Heart left ventricle (tissue), 16 donors: Measurements from ENCODE around the gene RAB24. TPM values are rescaled to one million over a fixed set of nuclear protein-coding genes. Genes with fewer than 3 reads are reported as not detected.
"Not testable (repeated sequence)": the region's sequence is repeated elsewhere in the genome, so short reads cannot be mapped to it uniquely, and the experiment has no call there.

Source experiments
- ATAC-seq, 4 donors: fragments of 200-7000 bp; cut with Tn5 transposase; one replicate each; pipeline ENCODE4 v1.9.1; 2020 to 2022; ENCODE audit warnings: moderate library complexity in 4 of 4, mild to moderate bottlenecking in 3 of 4, moderate number of reproducible peaks in 1 of 4
- DNase-seq, 5 donors: peaks; one replicate each; pipeline ENCODE4 v3.0.0-alpha.2; 2020
- H3K27ac ChIP-seq, 12 donors: fragments of 200-600 bp; sonication (generic) in 4 of 12; one replicate each; pipeline versions ENCODE4 v1.5.0 to v1.8.0; 2016 to 2022; ENCODE audit warnings: mild to moderate bottlenecking in 2 of 12
- H3K27me3 ChIP-seq, 9 donors: fragments of 200-600 bp; sonication (generic) in 2 of 9; one replicate each; pipeline versions ENCODE4 v1.5.1 to v1.8.0; 2016 to 2022; ENCODE audit warnings: mild to moderate bottlenecking in 3 of 9
- H3K36me3 ChIP-seq, 9 donors: fragments of 200-600 bp; sonication (generic) in 2 of 9; one replicate each; pipeline versions ENCODE4 v1.5.0 to v1.8.0; 2018 to 2022; ENCODE audit warnings: mild to moderate bottlenecking in 2 of 9
- H3K4me1 ChIP-seq, 12 donors: fragments of 200-600 bp; sonication (generic) in 4 of 12; one replicate each; pipeline versions ENCODE4 v1.5.0 to v1.8.0; 2016 to 2022; ENCODE audit warnings: mild to moderate bottlenecking in 3 of 12
- H3K4me3 ChIP-seq, 12 donors: fragments of 200-600 bp; sonication (generic) in 4 of 12; one replicate each; pipeline versions ENCODE4 v1.5.0 to v1.8.0; 2017 to 2022; ENCODE audit warnings: mild to moderate bottlenecking in 9 of 12, moderate library complexity in 4 of 12
- H3K9me3 ChIP-seq, 12 donors: fragments of 200-600 bp; sonication (generic) in 4 of 12; one replicate each; pipeline versions ENCODE4 v1.5.0 to v1.8.0; 2016 to 2022; ENCODE audit warnings: mild to moderate bottlenecking in 1 of 12
- POLR2A ChIP-seq, 2 donors: fragments of 450-650 bp; IDR thresholded peaks; one replicate each; pipeline ENCODE4 v1.6.1; 2017; ENCODE audit warnings: antibody characterized with exemption in 2 of 2, mild to moderate bottlenecking in 2 of 2, moderate library complexity in 2 of 2
- WGBS, 4 donors: extraction: QIAGEN DNeasy Blood & Tissue Kit in 2 of 4; methylation state at CpG; one replicate each; pipeline versions ENCODE4 v1.1.5 to v1.1.7; 2013 to 2018; 5-methylcytosine and 5-hydroxymethylcytosine counted together
- intact Hi-C, 10 donors: fragments of 100-400 bp; cut with DNase I; formaldehyde crosslinking; loops; one replicate each; pipeline versions ENCODE4 v1.11.1 to v1.14.2; 2022
- polyA plus RNA-seq, 2 donors: library from polyadenylated mRNA; stranded (reverse); fragments of 200-250 nt; gene quantifications; one replicate each; pipeline ENCODE4 v1.2.3, GENCODE V29; 2013
- total RNA-seq, 9 donors: library from RNA; depleted of rRNA in 2 of 9; stranded (reverse); fragments of >200 nt in 2 of 9; fragmentation: NEBNext Ultra II Directional in 3 of 9; extraction: Animal tissue kit (Norgen Biotek cat#: 25700) in 3 of 9; gene quantifications; one replicate each; pipeline versions ENCODE4 v1.1.0 to v1.2.4, GENCODE V29; 2016 to 2023
- TF ChIP-seq, protein P1 (sequence below), 12 donors: fragments of 200-600 bp; sonication (generic) in 4 of 12; IDR thresholded peaks; one replicate each; pipeline versions ENCODE4 v1.5.0 to v1.8.0; 2018 to 2022; ENCODE audit warnings: antibody characterized with exemption in 12 of 12, mild to moderate bottlenecking in 5 of 12
- donor health status: ischemic (EF 13 %, LVEDD 7.1; RV severe dilation, severe dysfunction).
- donor health status: healthy with polysubstance abuse.
- donor health status: DM: no; HTN: yes; CAD: no.
- donor health status: DM: no; HTN: no; CAD: no.
- donor health status: ischemic (EF 25% LVEDD 6.9; RV normal size, moderate dysfunction).
- donor health status: ischemic (EF 25% LVEDD 5.7; RV mildly dilated, moderate dysfunction).
- donor health status: healthy.
- donor health status: DM: yes; HTN: yes; CAD: no.
- donor health status: ischemic (EF 35%, LVEDD 5.7; RV mildly dilated, moderate dysfunction).
- donor health status: nonischemic (EF 11% LVEDD 7.7; RV severe dilation, severe dysfunction).
- donor health status: DM: yes; HTN: yes; CAD: no.
- donor health status: PGD.
- donor health status: ischemic (EF 29% LVEDD 5.4; RV normal size, mild dysfunction).
- donor health status: nonischemic (EF 23%, LVEDD 6.1; RV moderate dilation, normal function).

Gene RAB24
- total and polyA plus RNA-seq, 11 donors, result 11.6 to 28.3 (median 18.9) TPM

DNA sequence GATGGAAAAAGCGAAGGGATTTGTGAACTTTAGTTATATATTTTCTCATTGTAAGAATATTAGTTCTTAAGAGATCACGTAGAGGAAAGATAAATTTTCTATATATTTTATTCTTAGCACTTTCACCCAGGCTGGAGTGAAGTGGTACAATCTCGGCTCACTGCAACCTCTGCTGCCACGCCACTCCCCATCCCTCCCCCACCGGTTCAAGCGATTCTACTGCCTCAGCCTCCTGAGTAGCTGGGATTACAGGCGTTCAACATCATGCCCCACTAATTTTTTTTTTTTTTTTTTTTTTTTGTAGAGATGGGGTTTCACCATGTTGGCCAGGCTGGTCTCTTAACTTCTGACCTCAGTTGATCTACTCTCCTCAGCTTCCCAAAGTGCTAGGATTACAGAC lies 42.6 kb downstream of the RAB24 start:
- intact Hi-C loops, result no loop called here
- H3K27ac ChIP-seq, result no peak overlapping the region
- peaks cover 0 to 100% (median 93%) of the 10 kb centered on the region in 9 donors for H3K36me3 ChIP-seq
- DNase-seq (no peak), ATAC-seq (no peak)
- no peak overlapping the region for H3K4me3 ChIP-seq
- no peaks in the 10 kb centered on the region for H3K4me1 ChIP-seq
- no peaks in the 10 kb centered on the region for H3K27me3 ChIP-seq
- TF ChIP-seq, protein P1, sequence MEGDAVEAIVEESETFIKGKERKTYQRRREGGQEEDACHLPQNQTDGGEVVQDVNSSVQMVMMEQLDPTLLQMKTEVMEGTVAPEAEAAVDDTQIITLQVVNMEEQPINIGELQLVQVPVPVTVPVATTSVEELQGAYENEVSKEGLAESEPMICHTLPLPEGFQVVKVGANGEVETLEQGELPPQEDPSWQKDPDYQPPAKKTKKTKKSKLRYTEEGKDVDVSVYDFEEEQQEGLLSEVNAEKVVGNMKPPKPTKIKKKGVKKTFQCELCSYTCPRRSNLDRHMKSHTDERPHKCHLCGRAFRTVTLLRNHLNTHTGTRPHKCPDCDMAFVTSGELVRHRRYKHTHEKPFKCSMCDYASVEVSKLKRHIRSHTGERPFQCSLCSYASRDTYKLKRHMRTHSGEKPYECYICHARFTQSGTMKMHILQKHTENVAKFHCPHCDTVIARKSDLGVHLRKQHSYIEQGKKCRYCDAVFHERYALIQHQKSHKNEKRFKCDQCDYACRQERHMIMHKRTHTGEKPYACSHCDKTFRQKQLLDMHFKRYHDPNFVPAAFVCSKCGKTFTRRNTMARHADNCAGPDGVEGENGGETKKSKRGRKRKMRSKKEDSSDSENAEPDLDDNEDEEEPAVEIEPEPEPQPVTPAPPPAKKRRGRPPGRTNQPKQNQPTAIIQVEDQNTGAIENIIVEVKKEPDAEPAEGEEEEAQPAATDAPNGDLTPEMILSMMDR (IDR thresholded peaks at IDR 0.05), result no peak
- no peak for TF ChIP-seq POLR2A (IDR thresholded peaks at IDR 0.05)
- H3K9me3 ChIP-seq, result no peaks in the 10 kb centered on the region
- 88 to 92% (median 90%) methylated on average over 7 of the region's 7 CpGs for WGBS, 4 donors

DNA sequence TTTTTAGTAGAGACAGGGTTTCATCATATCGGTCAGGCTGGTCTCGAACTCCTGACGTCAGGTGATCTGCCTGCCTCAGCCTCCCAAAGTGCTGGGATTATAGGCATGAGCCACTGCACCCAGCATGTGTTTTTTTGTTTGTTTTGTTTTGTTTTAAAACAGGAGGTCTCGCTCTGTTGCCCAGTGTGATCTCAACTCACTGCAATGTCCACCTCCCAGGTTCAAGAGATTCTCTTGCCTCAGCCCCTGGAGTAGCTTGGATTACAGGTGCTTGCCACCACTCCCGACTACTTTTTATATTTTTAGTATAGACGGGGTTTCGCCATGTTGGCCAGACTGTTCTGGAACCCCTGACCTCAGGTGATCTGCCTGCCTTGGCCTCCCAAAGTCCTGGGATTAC lies 44.8 kb downstream of the RAB24 start:
- H3K4me1 ChIP-seq, H3K4me3 ChIP-seq, DNase-seq, H3K27ac ChIP-seq, H3K27me3 ChIP-seq, H3K9me3 ChIP-seq, ATAC-seq: not testable (repeated sequence)
- intact Hi-C loops, result loop anchor here in 4 of 10 donors (10.0 kb wide), 2 partner anchors 54 to 144 kb away; no protein-coding TSS in a partner anchor
- H3K36me3 ChIP-seq, result peaks cover 0 to 100% (median 95%) of the 10 kb centered on the region in 9 donors
- WGBS, 4 donors, result 91 to 96% (median 93%) methylated on average over 7 of the region's 7 CpGs

DNA sequence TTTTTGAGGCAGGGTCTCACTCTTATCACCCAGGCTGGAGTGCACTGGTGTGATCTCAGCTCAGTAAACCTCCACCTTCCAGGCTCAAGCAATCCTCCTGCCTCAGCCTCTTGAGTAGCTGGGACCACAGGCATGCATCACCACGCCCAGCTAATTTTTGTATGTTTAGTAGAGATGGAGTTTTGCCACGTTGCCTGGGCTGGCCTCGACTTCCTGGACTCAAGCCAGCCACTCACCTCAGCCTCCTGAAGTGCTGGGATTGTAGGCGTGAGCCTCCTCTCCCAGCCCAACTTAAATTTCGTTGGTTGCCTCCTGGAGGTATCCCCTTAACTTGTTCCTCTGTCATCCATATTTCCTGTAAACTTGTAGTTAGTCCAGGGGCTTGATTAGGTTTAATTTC lies 47.2 kb downstream of the RAB24 start:
- intact Hi-C loops, result loop anchor here in 4 of 10 donors (10.0 kb wide), 2 partner anchors 51 to 141 kb away; no protein-coding TSS in a partner anchor

DNA sequence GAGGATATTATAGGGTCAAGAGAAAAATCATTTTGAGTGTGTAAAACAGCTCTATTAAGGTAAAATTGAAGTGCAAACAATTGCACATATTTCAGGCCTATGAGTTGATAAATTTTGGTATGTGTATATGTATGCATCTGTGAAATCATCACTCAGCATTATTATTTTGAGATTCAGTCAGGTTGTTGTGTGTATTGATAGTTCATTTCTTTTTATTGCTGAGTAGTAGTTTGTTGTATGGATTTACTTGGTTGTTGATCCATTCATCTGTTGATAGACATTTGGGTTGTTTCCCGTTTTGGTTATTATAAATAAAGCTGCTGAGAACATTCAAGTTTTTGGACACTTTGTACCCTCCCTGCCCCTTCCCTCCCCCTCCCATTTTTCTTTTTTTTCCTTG lies 50.3 kb downstream of the RAB24 start:
- Histone ChIP-seq H3K27me3 (no peaks in the 10 kb centered on the region), H3K9me3 (no peaks in the 10 kb centered on the region), H3K4me1 (peaks cover 0 to 8% (median 1%) of the 10 kb centered on the region in 12 donors), H3K27ac (no peak overlapping the region), H3K4me3 (no peak overlapping the region), H3K36me3 (peaks cover 0 to 100% (median 84%) of the 10 kb centered on the region in 9 donors)
- ATAC-seq (no peak), DNase-seq (no peak)
- TF ChIP-seq, protein P1 (IDR thresholded peaks at IDR 0.05), result no peak
- TF ChIP-seq POLR2A (IDR thresholded peaks at IDR 0.05), result no peak
- intact Hi-C loops, result loop anchor here in 4 of 10 donors (10.0 kb wide), 2 partner anchors 48 to 138 kb away; no protein-coding TSS in a partner anchor
- 83 to 96% (median 87%) methylated on average over 1 of the region's 1 CpG for WGBS, 4 donors

More for the DNA sequence above, 47.2 kb downstream of the RAB24 start:
- H3K9me3 ChIP-seq, result no peaks in the 10 kb centered on the region
- no peak for TF ChIP-seq POLR2A (IDR thresholded peaks at IDR 0.05)
- TF ChIP-seq, protein P1 (IDR thresholded peaks at IDR 0.05), result no peak
- no peak for DNase-seq
- WGBS, 4 donors, result 34 to 55% (median 50%) methylated on average over 5 of the region's 5 CpGs
- H3K27me3 ChIP-seq, result no peaks in the 10 kb centered on the region
- H3K27ac ChIP-seq, result no peak overlapping the region
- H3K4me3 ChIP-seq, result no peak overlapping the region
- peaks cover 0 to 100% (median 98%) of the 10 kb centered on the region in 9 donors for H3K36me3 ChIP-seq
- ATAC-seq, result no peak
- H3K4me1 ChIP-seq, result peaks cover 0 to 4% (median 0%) of the 10 kb centered on the region in 12 donors

Other genes starting within 250 kb of the RAB24 start
- 1 to 10 TPM in 3 of 9 donors, under 1 TPM in 5, not detected in 1; 0.35 to 2.6 (median 0.49) TPM for gene FGFR4, start 216.8 kb downstream of the RAB24 start, total RNA-seq
- under 1 TPM; 0.46 to 0.65 TPM for gene FGFR4, start 216.8 kb downstream of the RAB24 start, polyA plus RNA-seq
- gene NSD1, start 169.9 kb downstream of the RAB24 start, total RNA-seq, result 10 to 100 TPM; 25.8 to 64.6 (median 47.8) TPM
- gene NSD1, start 169.9 kb downstream of the RAB24 start, polyA plus RNA-seq, result 10 to 100 TPM; 10.9 to 16.1 TPM
- 10 to 100 TPM; 30.3 to 80.6 (median 42.4) TPM for gene PRELID1, start 80 bp upstream of the RAB24 start, total RNA-seq
- gene PRELID1, start 80 bp upstream of the RAB24 start, polyA plus RNA-seq, result 100 to 1,000 TPM in 1 of 2 donors, 10 to 100 TPM in 1; 33.8 to 160 TPM
- gene MXD3, start 8.2 kb upstream of the RAB24 start, total RNA-seq, result 1 to 10 TPM in 8 of 9 donors, under 1 TPM in 1; 0.52 to 9.1 (median 3.1) TPM
- 1 to 10 TPM; 1.3 to 2.5 TPM for gene MXD3, start 8.2 kb upstream of the RAB24 start, polyA plus RNA-seq
- 100 to 1,000 TPM in 3 of 9 donors, 10 to 100 TPM in 6; 50.2 to 155 (median 63.6) TPM for gene LMAN2, start 47.9 kb upstream of the RAB24 start, total RNA-seq
- 100 to 1,000 TPM in 1 of 2 donors, 10 to 100 TPM in 1; 43.3 to 313 TPM for gene LMAN2, start 47.9 kb upstream of the RAB24 start, polyA plus RNA-seq
- 10 to 100 TPM in 1 of 9 donors, 1 to 10 TPM in 8; 1.3 to 10.7 (median 2.9) TPM for gene RGS14, start 54.2 kb upstream of the RAB24 start, total RNA-seq
- gene RGS14, start 54.2 kb upstream of the RAB24 start, polyA plus RNA-seq, result 1 to 10 TPM; 3.7 to 4.9 TPM
- gene SLC34A1, start 80.7 kb upstream of the RAB24 start, total RNA-seq, result not detected
- not detected for gene SLC34A1, start 80.7 kb upstream of the RAB24 start, polyA plus RNA-seq
- not detected for gene PFN3, start 96.9 kb upstream of the RAB24 start, total RNA-seq
- gene PFN3, start 96.9 kb upstream of the RAB24 start, polyA plus RNA-seq, result not detected
- gene F12, start 105.8 kb upstream of the RAB24 start, total RNA-seq, result under 1 TPM in 1 of 9 donors, not detected in 8; 0.56 TPM
- under 1 TPM in 1 of 2 donors, not detected in 1; 0.29 TPM for gene F12, start 105.8 kb upstream of the RAB24 start, polyA plus RNA-seq
- 10 to 100 TPM; 12.8 to 33.2 (median 17.3) TPM for gene GRK6, start 123.0 kb upstream of the RAB24 start, total RNA-seq
- 10 to 100 TPM in 1 of 2 donors, 1 to 10 TPM in 1; 6.8 to 29.5 TPM for gene GRK6, start 123.0 kb upstream of the RAB24 start, polyA plus RNA-seq
- 1 to 10 TPM in 8 of 9 donors, under 1 TPM in 1; 0.82 to 5.0 (median 1.8) TPM for gene PRR7, start 143.1 kb upstream of the RAB24 start, total RNA-seq
- 1 to 10 TPM; 1.4 to 1.5 TPM for gene PRR7, start 143.1 kb upstream of the RAB24 start, polyA plus RNA-seq
- 10 to 100 TPM; 12.3 to 60.7 (median 23.3) TPM for gene DBN1, start 169.9 kb upstream of the RAB24 start, total RNA-seq
- 10 to 100 TPM; 13.2 to 28.1 TPM for gene DBN1, start 169.9 kb upstream of the RAB24 start, polyA plus RNA-seq
- 100 to 1,000 TPM in 1 of 9 donors, 10 to 100 TPM in 8; 36.3 to 124 (median 49.4) TPM for gene PDLIM7, start 193.9 kb upstream of the RAB24 start, total RNA-seq
- gene PDLIM7, start 193.9 kb upstream of the RAB24 start, polyA plus RNA-seq, result 10 to 100 TPM; 89.9 to 95.1 TPM
- gene DOK3, start 206.1 kb upstream of the RAB24 start, total RNA-seq, result 10 to 100 TPM in 1 of 9 donors, 1 to 10 TPM in 7, under 1 TPM in 1; 0.77 to 23.8 (median 2.7) TPM
- gene DOK3, start 206.1 kb upstream of the RAB24 start, polyA plus RNA-seq, result 1 to 10 TPM; 1.1 to 3.0 TPM
- 10 to 100 TPM; 24.4 to 53.8 (median 37.7) TPM for gene DDX41, start 213.2 kb upstream of the RAB24 start, total RNA-seq
- 10 to 100 TPM; 33.0 to 65.4 TPM for gene DDX41, start 213.2 kb upstream of the RAB24 start, polyA plus RNA-seq